ENCODE measurements around the gene CA11. TPM values are rescaled to one million over a fixed set of nuclear protein-coding genes. Genes with fewer than 3 reads are reported as not detected.

Gene CA11
- total and polyA plus RNA-seq, 9 of the 15 experiments (the other 6 are each of a cell fraction or from before 2014, with no cell fraction given), result 2.9 to 19.9 (median 8.3) TPM

- TF ChIP-seq HIVEP1 (CRISPR knock-in tag; IDR thresholded peaks at IDR 0.05) (no peak), HBP1 (CRISPR knock-in tag; IDR thresholded peaks at IDR 0.05) (0 out of 2 replicates have a peak, but pooled peaks have one; percentile 47), CHD1 (IDR thresholded peaks at IDR 0.05; ENCODE audit: low read length) (no peak), GTF2B (IDR thresholded peaks at IDR 0.05; ENCODE audit: extremely low read depth, insufficient read length) (no peak), SMARCE1 (IDR thresholded peaks at IDR 0.05) (no peak), ZNF165 (CRISPR knock-in tag; IDR thresholded peaks at IDR 0.05; ENCODE audit: borderline replicate concordance) (no peak), TAF1 (IDR thresholded peaks at IDR 0.05; ENCODE audit: control insufficient read depth, extremely low read depth, insufficient read depth, low read length, severe bottlenecking) (peak; percentile 14), EZH2 (IDR thresholded peaks at IDR 0.05; ENCODE audit: borderline replicate concordance, low read depth, low read length) (no peak), E2F3 (CRISPR knock-in tag; IDR thresholded peaks at IDR 0.05) (no peak), MBD1 (CRISPR knock-in tag; IDR thresholded peaks at IDR 0.05) (no peak), ZBTB26 (CRISPR knock-in tag; IDR thresholded peaks at IDR 0.05) (0 out of 2 replicates have a peak, but pooled peaks have one; percentile 15), GABPB2 (CRISPR knock-in tag; conservative IDR thresholded peaks at IDR 0.05) (no peak), E4F1 (CRISPR knock-in tag; IDR thresholded peaks at IDR 0.05; ENCODE audit: borderline replicate concordance) (no peak), ERF (CRISPR knock-in tag; IDR thresholded peaks at IDR 0.05) (peak; percentile 96), ZBTB49 (CRISPR knock-in tag; IDR thresholded peaks at IDR 0.05; ENCODE audit: borderline replicate concordance) (no peak), MEF2D (tag; conservative IDR thresholded peaks at IDR 0.05; ENCODE audit: low read depth) (no peak), ZNF507 (tag; conservative IDR thresholded peaks at IDR 0.05) (no peak)
Observed at GRCh38 chr19:48614436-48615230, 31.4 kb downstream of the CA11 start, which contains the start of gene FAM83E (continued).

All from K562 (cell line).